OCI-LY1 (cell line): ENCODE measurements around the gene HMCES.
"Not testable (repeated sequence)": the region's sequence is repeated elsewhere in the genome, so short reads cannot be mapped to it uniquely, and the experiment has no call there.

Experiments used
- H2AFZ ChIP-seq: fragments of 200-600 bp; sonication (generic), shearing (Covaris generic); 2 replicates; pipeline ENCODE4 v1.6.0; 2014; ENCODE audit warnings: antibody characterized with exemption, mild to moderate bottlenecking, low read length
- H3F3A ChIP-seq: fragments of 200-600 bp; sonication (generic), shearing (Covaris generic); 2 replicates; pipeline ENCODE4 v1.6.0; 2014; ENCODE audit warnings: mild to moderate bottlenecking, antibody characterized with exemption, low read length, moderate library complexity; ENCODE audit not compliant: insufficient read depth
- H3K27ac ChIP-seq: fragments of 200-600 bp; sonication (generic); 2 replicates; pipeline ENCODE4 v1.5.1; 2014; ENCODE audit warnings: low read length, mixed run types, mild to moderate bottlenecking, low read depth; ENCODE audit not compliant: poor library complexity, severe bottlenecking
- H3K27me3 ChIP-seq: fragments of 200-600 bp; sonication (generic); 2 replicates; pipeline ENCODE4 v1.6.0; 2014; ENCODE audit warnings: antibody characterized with exemption, mild to moderate bottlenecking, low read length, moderate library complexity; ENCODE audit not compliant: insufficient read depth
- H3K36me3 ChIP-seq: fragments of 200-600 bp; sonication (generic); 2 replicates; pipeline ENCODE4 v1.6.1; 2014; ENCODE audit warnings: mild to moderate bottlenecking, antibody characterized with exemption, low read length, moderate library complexity, mixed read lengths; ENCODE audit not compliant: insufficient read depth
- H3K4me1 ChIP-seq: fragments of 200-600 bp; sonication (generic); 2 replicates; pipeline ENCODE4 v1.5.1; 2014; ENCODE audit warnings: mild to moderate bottlenecking, low read length, moderate library complexity; ENCODE audit not compliant: insufficient read depth, severe bottlenecking
- H3K4me2 ChIP-seq: fragments of 200-600 bp; sonication (generic), shearing (Covaris generic); 2 replicates; pipeline ENCODE4 v1.6.1; 2014; ENCODE audit warnings: low read length
- H3K4me3 ChIP-seq: fragments of 200-600 bp; sonication (generic); 2 replicates; pipeline ENCODE4 v1.5.1; 2014; ENCODE audit warnings: low read length, low read depth, mild to moderate bottlenecking, mixed read lengths; ENCODE audit not compliant: poor library complexity, severe bottlenecking
- H3K79me2 ChIP-seq: fragments of 200-600 bp; shearing (Covaris generic); 2 replicates; pipeline ENCODE4 v1.6.1; 2016; ENCODE audit warnings: mixed run types, low read length, mixed read lengths; ENCODE audit not compliant: insufficient read depth
- H3K9ac ChIP-seq: fragments of 200-600 bp; sonication (generic), shearing (Covaris generic); 2 replicates; pipeline ENCODE4 v1.6.1; 2014; ENCODE audit warnings: mild to moderate bottlenecking, low read length, mixed read lengths
- H3K9me2 ChIP-seq: fragments of 200-600 bp; sonication (generic), shearing (Covaris generic); 2 replicates; pipeline ENCODE4 v1.6.1; 2014; ENCODE audit warnings: low read depth, mild to moderate bottlenecking, low read length, mixed read lengths
- H3K9me3 ChIP-seq: fragments of 200-600 bp; shearing (Covaris generic); 2 replicates; pipeline ENCODE4 v1.6.1; 2014; ENCODE audit warnings: low read length, mixed read lengths
- H4K20me1 ChIP-seq: fragments of 200-600 bp; sonication (generic), shearing (Covaris generic); 2 replicates; pipeline ENCODE4 v1.6.0; 2016; ENCODE audit warnings: mild to moderate bottlenecking, low read length; ENCODE audit not compliant: insufficient read depth
- EZH2 ChIP-seq: fragments of 200-600 bp; sonication (generic), shearing (Covaris generic); IDR thresholded peaks from 2 replicates; pipeline ENCODE4 v1.8.0; 2017; ENCODE audit warnings: borderline replicate concordance, mixed run types, mild to moderate bottlenecking, antibody characterized with exemption, low read length, moderate library complexity, mixed read lengths
- TF ChIP-seq, protein P1 (sequence below): fragments of 200-600 bp; sonication (generic), shearing (Covaris generic); IDR thresholded peaks from 2 replicates; pipeline ENCODE4 v1.5.1; 2017; ENCODE audit warnings: mild to moderate bottlenecking, antibody characterized with exemption, low read length, moderate library complexity, mixed read lengths

The HMCES gene

DNA sequence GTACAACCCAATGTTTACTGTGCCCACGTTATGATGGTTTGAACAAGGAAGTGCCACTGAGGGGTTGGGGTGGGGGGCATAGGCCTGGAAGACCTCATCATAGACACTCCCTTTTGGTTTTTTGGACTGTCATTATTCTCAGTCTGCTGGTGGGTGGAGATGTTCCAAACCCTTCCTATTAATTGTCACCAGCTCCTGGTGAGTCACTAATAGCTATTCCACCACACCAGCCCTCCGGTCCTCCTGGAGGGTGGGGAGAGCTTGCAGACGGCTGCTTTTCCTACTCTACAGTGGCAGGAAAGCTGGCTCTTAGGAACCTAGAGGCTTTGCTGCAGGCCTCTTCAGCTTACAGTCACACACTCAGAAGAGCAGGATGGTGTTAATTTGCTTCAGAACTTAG lies 38.2 kb upstream of the HMCES start:
- Histone ChIP-seq H3K9ac (no peak overlapping the region), H3K4me1 (peaks cover 3% of the 10 kb centered on the region), H3K4me3 (no peak overlapping the region)

DNA sequence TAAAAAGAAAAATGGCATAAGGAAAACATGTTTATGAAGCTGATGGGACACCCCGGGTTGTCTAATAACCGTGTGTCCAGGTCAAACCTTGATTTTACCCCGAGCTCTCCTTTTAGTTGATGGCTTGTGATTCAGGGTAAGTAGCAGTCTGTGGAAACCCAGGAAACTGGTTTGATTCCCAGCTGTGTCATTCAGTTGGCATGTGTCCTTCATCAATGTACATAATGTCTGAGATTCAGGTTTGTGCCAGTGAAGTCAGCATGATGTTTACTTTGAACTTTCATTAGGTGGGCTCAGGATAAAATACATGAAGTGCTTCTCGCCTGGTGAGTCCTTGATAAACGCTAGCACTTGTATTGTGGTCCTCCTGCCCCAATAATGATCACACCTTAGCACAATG lies 33.5 kb upstream of the HMCES start:
- Histone ChIP-seq H3K9ac (peak overlapping the region; percentile 10; the same call in 1 of the 2 replicates), H3K4me3 (no peak overlapping the region), H3K4me2 (peak overlapping the region; percentile 21; the same call in 1 of the 2 replicates), H3K27me3 (no peaks in the 10 kb centered on the region), H3K9me2 (no peaks in the 10 kb centered on the region), H3K4me1 (peaks cover 26% of the 10 kb centered on the region), H4K20me1 (no peaks in the 10 kb centered on the region), H3K9me3 (no peaks in the 10 kb centered on the region), H3K27ac (no peak overlapping the region), H3K79me2 (peaks cover 6% of the 10 kb centered on the region), H2AFZ (no peak overlapping the region), H3F3A (no peaks in the 10 kb centered on the region), H3K36me3 (no peaks in the 10 kb centered on the region)
- TF ChIP-seq, protein P1, sequence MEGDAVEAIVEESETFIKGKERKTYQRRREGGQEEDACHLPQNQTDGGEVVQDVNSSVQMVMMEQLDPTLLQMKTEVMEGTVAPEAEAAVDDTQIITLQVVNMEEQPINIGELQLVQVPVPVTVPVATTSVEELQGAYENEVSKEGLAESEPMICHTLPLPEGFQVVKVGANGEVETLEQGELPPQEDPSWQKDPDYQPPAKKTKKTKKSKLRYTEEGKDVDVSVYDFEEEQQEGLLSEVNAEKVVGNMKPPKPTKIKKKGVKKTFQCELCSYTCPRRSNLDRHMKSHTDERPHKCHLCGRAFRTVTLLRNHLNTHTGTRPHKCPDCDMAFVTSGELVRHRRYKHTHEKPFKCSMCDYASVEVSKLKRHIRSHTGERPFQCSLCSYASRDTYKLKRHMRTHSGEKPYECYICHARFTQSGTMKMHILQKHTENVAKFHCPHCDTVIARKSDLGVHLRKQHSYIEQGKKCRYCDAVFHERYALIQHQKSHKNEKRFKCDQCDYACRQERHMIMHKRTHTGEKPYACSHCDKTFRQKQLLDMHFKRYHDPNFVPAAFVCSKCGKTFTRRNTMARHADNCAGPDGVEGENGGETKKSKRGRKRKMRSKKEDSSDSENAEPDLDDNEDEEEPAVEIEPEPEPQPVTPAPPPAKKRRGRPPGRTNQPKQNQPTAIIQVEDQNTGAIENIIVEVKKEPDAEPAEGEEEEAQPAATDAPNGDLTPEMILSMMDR: no peak
- TF ChIP-seq EZH2: no peak

More for the DNA sequence above, 38.2 kb upstream of the HMCES start:
- H4K20me1 ChIP-seq: no peaks in the 10 kb centered on the region
- no peak overlapping the region for H3K4me2 ChIP-seq
- no peaks in the 10 kb centered on the region for H3K36me3 ChIP-seq
- no peaks in the 10 kb centered on the region for H3K9me3 ChIP-seq
- TF ChIP-seq EZH2: no peak
- TF ChIP-seq, protein P1: no peak
- no peaks in the 10 kb centered on the region for H3K9me2 ChIP-seq
- H3K27ac ChIP-seq: no peak overlapping the region
- H3K79me2 ChIP-seq: no peaks in the 10 kb centered on the region
- no peaks in the 10 kb centered on the region for H3K27me3 ChIP-seq
- no peak overlapping the region for H2AFZ ChIP-seq
- H3F3A ChIP-seq: no peaks in the 10 kb centered on the region

DNA sequence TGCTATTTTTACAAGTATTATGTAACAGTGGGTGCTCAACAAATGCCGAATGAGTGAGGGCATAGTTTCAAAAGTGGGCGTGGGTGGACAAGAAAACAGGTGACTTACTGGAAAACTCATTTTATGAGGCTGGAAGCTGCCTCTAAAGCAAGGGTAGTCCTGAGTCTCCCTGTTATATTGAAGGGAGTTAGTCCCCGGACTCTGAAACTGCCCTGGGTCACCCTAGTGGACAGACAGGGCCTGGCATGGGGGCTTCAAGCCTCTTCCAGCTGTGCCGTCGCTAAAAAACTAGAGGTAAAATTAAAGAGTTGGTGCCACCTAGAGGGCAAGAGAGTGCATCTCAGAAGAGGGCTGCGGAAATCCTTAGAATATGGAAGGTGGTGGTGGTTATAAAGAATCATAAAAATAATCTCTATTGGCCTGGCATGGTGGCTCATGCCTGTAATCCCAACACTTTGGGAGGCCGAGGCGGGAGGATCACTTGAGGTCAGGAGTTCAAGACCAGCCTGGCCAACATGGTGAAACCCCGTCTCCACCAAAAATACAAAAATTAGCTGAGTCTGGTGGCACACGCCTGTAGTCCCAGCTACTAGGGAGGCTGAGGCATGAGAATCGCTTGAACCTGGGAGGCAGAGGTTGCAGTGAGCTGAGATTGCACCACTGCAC lies 32.9 kb upstream of the HMCES start:
- TF ChIP-seq, protein P1: peak; percentile 100
- not testable (repeated sequence) for H2AFZ ChIP-seq, H3K36me3 ChIP-seq, H3K9me3 ChIP-seq, H3K9me2 ChIP-seq, H3K27ac ChIP-seq, H3F3A ChIP-seq, H4K20me1 ChIP-seq, H3K27me3 ChIP-seq, H3K4me3 ChIP-seq
- peaks cover 33% of the 10 kb centered on the region for H3K4me1 ChIP-seq
- H3K9ac ChIP-seq: peak overlapping the region; percentile 10; the same call in 1 of the 2 replicates
- H3K4me2 ChIP-seq: peak overlapping the region; percentile 21; the same call in 1 of the 2 replicates
- H3K79me2 ChIP-seq: peaks cover 12% of the 10 kb centered on the region
